H9 (cell line): ENCODE data around the gene ZNF555. TPM values are rescaled to one million over a fixed set of nuclear protein-coding genes. Genes with fewer than 3 reads are reported as not detected.

Experiments used
- DNase-seq: peaks from one replicate; pipeline ENCODE4 v3.0.0-alpha.2; 2017
- H2AFZ ChIP-seq: one replicate; pipeline ENCODE4 v1.6.1; 2013; ENCODE audit warnings: mild to moderate bottlenecking, low read length, control low read depth, moderate library complexity
- H2AK5ac ChIP-seq: 2 replicates; pipeline ENCODE4 v1.6.1; 2013; ENCODE audit warnings: low read length, control low read depth, mixed read lengths; ENCODE audit not compliant: insufficient read length
- H2BK120ac ChIP-seq: one replicate; pipeline ENCODE4 v1.6.1; 2013; ENCODE audit warnings: low read depth, mild to moderate bottlenecking, low read length, control low read depth, inconsistent platforms; ENCODE audit not compliant: poor library complexity, severe bottlenecking
- H2BK12ac ChIP-seq: 2 replicates; pipeline ENCODE4 v1.6.1; 2013; ENCODE audit warnings: low read length, control low read depth, mixed read lengths, low read depth; ENCODE audit not compliant: insufficient read length
- H2BK15ac ChIP-seq: 2 replicates; pipeline ENCODE4 v1.6.1; 2013; ENCODE audit warnings: low read depth, low read length, control low read depth
- H2BK20ac ChIP-seq: one replicate; pipeline ENCODE4 v1.6.1; 2013; ENCODE audit warnings: low read depth, mild to moderate bottlenecking, low read length, control low read depth, inconsistent platforms; ENCODE audit not compliant: poor library complexity, severe bottlenecking
- H2BK5ac ChIP-seq: 2 replicates; pipeline ENCODE4 v1.6.1; 2013; ENCODE audit warnings: low read length, control low read depth, mixed read lengths; ENCODE audit not compliant: insufficient read length
- H3K14ac ChIP-seq: 2 replicates; pipeline ENCODE4 v1.6.1; 2013; ENCODE audit warnings: low read length, control low read depth; ENCODE audit not compliant: insufficient read depth
- H3K18ac ChIP-seq: 2 replicates; pipeline ENCODE4 v1.6.1; 2013; ENCODE audit warnings: low read depth, mild to moderate bottlenecking, mixed read lengths, low read length, control low read depth; ENCODE audit not compliant: insufficient read length
- H3K23ac ChIP-seq: 2 replicates; pipeline ENCODE4 v1.6.1; 2013; ENCODE audit warnings: low read length, control low read depth, mixed read lengths, low read depth; ENCODE audit not compliant: insufficient read length
- H3K23me2 ChIP-seq: 2 replicates; pipeline ENCODE4 v1.6.1; 2013; ENCODE audit warnings: low read depth, mild to moderate bottlenecking, mixed read lengths, low read length, control low read depth; ENCODE audit not compliant: insufficient read length, poor library complexity, severe bottlenecking
- H3K27ac ChIP-seq: 2 replicates; pipeline ENCODE4 v1.5.1; 2013; ENCODE audit warnings: low read length, control low read depth, mixed read lengths, low read depth; ENCODE audit not compliant: insufficient read length
- H3K27me3 ChIP-seq: 2 replicates; pipeline ENCODE4 v1.6.1; 2013; ENCODE audit warnings: low read length, control low read depth, inconsistent platforms; ENCODE audit not compliant: insufficient read depth
- H3K4ac ChIP-seq: 2 replicates; pipeline ENCODE4 v1.6.1; 2013; ENCODE audit warnings: low read depth, mild to moderate bottlenecking, control low read depth, inconsistent platforms, low read length, moderate library complexity
- H3K4me1 ChIP-seq: 2 replicates; pipeline ENCODE4 v1.6.1; 2013; ENCODE audit warnings: low read length, control low read depth, inconsistent platforms; ENCODE audit not compliant: insufficient read depth
- H3K4me2 ChIP-seq: 2 replicates; pipeline ENCODE4 v1.6.1; 2013; ENCODE audit warnings: low read length, control low read depth, mixed read lengths; ENCODE audit not compliant: insufficient read length, insufficient read depth
- H3K56ac ChIP-seq: 2 replicates; pipeline ENCODE4 v1.6.1; 2013; ENCODE audit warnings: low read depth, mild to moderate bottlenecking, mixed read lengths, low read length, control low read depth; ENCODE audit not compliant: insufficient read length
- H3K79me1 ChIP-seq: 2 replicates; pipeline ENCODE4 v1.6.1; 2013; ENCODE audit warnings: low read depth, mild to moderate bottlenecking, moderate library complexity, low read length, control low read depth, inconsistent platforms; ENCODE audit not compliant: insufficient read depth, poor library complexity, severe bottlenecking
- H3K79me2 ChIP-seq: 2 replicates; pipeline ENCODE4 v1.6.1; 2013; ENCODE audit warnings: low read length, control low read depth, inconsistent platforms; ENCODE audit not compliant: insufficient read depth
- H3K9ac ChIP-seq: 2 replicates; pipeline ENCODE4 v1.6.1; 2013; ENCODE audit warnings: low read length, control low read depth, mixed read lengths; ENCODE audit not compliant: insufficient read length; ENCODE audit errors: extremely low read depth
- H3K9me3 ChIP-seq: one replicate; pipeline ENCODE4 v1.6.1; 2013; ENCODE audit warnings: low read depth, low read length, inconsistent platforms; ENCODE audit not compliant: control insufficient read depth
- H3T11ph ChIP-seq: one replicate; pipeline ENCODE4 v1.6.1; 2013; ENCODE audit warnings: mild to moderate bottlenecking, low read length, control low read depth, inconsistent platforms
- H4K20me1 ChIP-seq: one replicate; pipeline ENCODE4 v1.6.1; 2013; ENCODE audit not compliant: control insufficient read depth, insufficient read length, insufficient read depth
- H4K5ac ChIP-seq: 2 replicates; pipeline ENCODE4 v1.6.1; 2013; ENCODE audit warnings: low read depth, mild to moderate bottlenecking, mixed read lengths, low read length, control low read depth; ENCODE audit not compliant: insufficient read length
- H4K8ac ChIP-seq: replicated peaks from 2 replicates; pipeline ENCODE4 v1.6.1; 2013; ENCODE audit warnings: low read length, control low read depth, mixed read lengths, low read depth; ENCODE audit not compliant: insufficient read length
- H4K91ac ChIP-seq: 2 replicates; pipeline ENCODE4 v1.6.1; 2013; ENCODE audit warnings: low read depth, mild to moderate bottlenecking, moderate library complexity, mixed read lengths, low read length, control low read depth; ENCODE audit not compliant: insufficient read length
- H3K27ac Mint-ChIP-seq, 3 experiments: 2 replicates in 2 of 3; 3 replicates in 1 of 3; pipeline ENCODE4 v1.8.0; 2020 to 2021; ENCODE audit warnings: mixed read lengths in 3 of 3, mild to moderate bottlenecking in 1 of 3, moderate library complexity in 1 of 3
- H3K27me3 Mint-ChIP-seq: 2 replicates; pipeline ENCODE4 v1.8.0; 2021; ENCODE audit warnings: low read depth, mild to moderate bottlenecking, moderate library complexity, mixed read lengths
- H3K36me3 Mint-ChIP-seq, 3 experiments: 2 replicates in 2 of 3; 3 replicates in 1 of 3; pipeline ENCODE4 v1.8.0; 2020 to 2021; ENCODE audit warnings: low read depth in 3 of 3, mixed read lengths in 3 of 3; ENCODE audit not compliant: insufficient read depth in 1 of 3
- H3K4me1 Mint-ChIP-seq, 2 experiments: 2 replicates each; pipeline ENCODE4 v1.8.0; 2020; ENCODE audit warnings: mixed read lengths in 2 of 2
- H3K4me3 Mint-ChIP-seq, 2 experiments: 2 replicates in 1 of 2; 3 replicates in 1 of 2; pipeline ENCODE4 v1.8.0; 2020 to 2021; ENCODE audit warnings: mild to moderate bottlenecking in 2 of 2, mixed read lengths in 2 of 2, moderate library complexity in 1 of 2
- H3K9me3 Mint-ChIP-seq, 2 experiments: 2 replicates in 1 of 2; 3 replicates in 1 of 2; pipeline ENCODE4 v1.8.0; 2020; ENCODE audit warnings: mild to moderate bottlenecking in 2 of 2, mixed read lengths in 2 of 2, moderate library complexity in 1 of 2
- CTCF ChIP-seq: fragments of 200-600 bp; sonication (generic); conservative IDR thresholded peaks from 3 replicates; pipeline ENCODE4 v1.8.0; 2021; ENCODE audit warnings: antibody characterized with exemption, mild to moderate bottlenecking
- WGBS: extraction: QIAGEN DNeasy Blood & Tissue Kit; methylation state at CpG from one replicate; pipeline ENCODE4 v1.1.7; 2013; ENCODE audit warnings: missing lambda C conversion rate, low lambda C conversion rate, mixed read lengths; ENCODE audit not compliant: insufficient read length; ENCODE audit errors: extremely low coverage; 5-methylcytosine and 5-hydroxymethylcytosine counted together
- total RNA-seq: library from RNA; stranded (reverse); gene quantifications from 2 replicates; pipeline ENCODE4 v1.2.1, GENCODE V29; 2021

ZNF555 gene
- total RNA-seq, 1 experiment from 2014 or later, result 7.8 TPM

GRCh38 chr19:2834294-2834871, 6.9 kb upstream of the ZNF555 start:
- TF ChIP-seq CTCF, result no peak
- no peaks in the 10 kb centered on the region for H3K79me1 ChIP-seq
- peaks cover 2% of the 10 kb centered on the region; the same call in 1 of the 2 replicates for H3K27me3 Mint-ChIP-seq
- H2BK20ac ChIP-seq, result no peak overlapping the region
- no peaks in the 10 kb centered on the region for H3K79me2 ChIP-seq
- no peak overlapping the region for H2AK5ac ChIP-seq
- no peak overlapping the region for H3K56ac ChIP-seq
- no CpG with 5 or more reads among the region's 19 CpGs for WGBS
- H4K20me1 ChIP-seq, result no peaks in the 10 kb centered on the region
- H2BK5ac ChIP-seq, result no peak overlapping the region
- H3K27ac Mint-ChIP-seq, result no peak overlapping the region
- no peaks in the 10 kb centered on the region for H3K27me3 ChIP-seq
- H3T11ph ChIP-seq, result no peak overlapping the region
- H4K91ac ChIP-seq, result no peak overlapping the region
- no peak overlapping the region for H3K4me3 Mint-ChIP-seq
- no peak overlapping the region for H3K18ac ChIP-seq
- no peak overlapping the region for H3K4ac ChIP-seq
- no peak overlapping the region for H2BK12ac ChIP-seq
- no peak overlapping the region for H3K27ac ChIP-seq
- DNase-seq, result no peak
- H3K4me1 ChIP-seq, result no peaks in the 10 kb centered on the region
- H2AFZ ChIP-seq, result no peak overlapping the region
- H3K9ac ChIP-seq, result no peak overlapping the region
- H4K5ac ChIP-seq, result no peak overlapping the region
- peaks cover 78 to 81% of the 10 kb centered on the region in 2 experiments for H3K9me3 Mint-ChIP-seq
- H3K4me2 ChIP-seq, result no peak overlapping the region
- peaks cover 57% of the 10 kb centered on the region for H3K9me3 ChIP-seq
- H3K4me1 Mint-ChIP-seq, result no peaks in the 10 kb centered on the region
- no peaks in the 10 kb centered on the region for H3K23me2 ChIP-seq
- no peak overlapping the region for H3K23ac ChIP-seq
- no peak overlapping the region for H3K14ac ChIP-seq
- no peak overlapping the region for H4K8ac ChIP-seq
- H3K36me3 Mint-ChIP-seq, result peaks cover 69 to 77% (median 71%) of the 10 kb centered on the region in 3 experiments
- no peak overlapping the region for H2BK15ac ChIP-seq
- H2BK120ac ChIP-seq, result no peak overlapping the region
